WI38 (cell line): ENCODE data around the gene DNAI1.

Source experiments
- H3K4me3 ChIP-seq: 2 replicates; pipeline ENCODE4 v1.5.1; 2011; ENCODE audit warnings: low read depth, mild to moderate bottlenecking, control low read depth, low read length
- CTCF ChIP-seq: IDR thresholded peaks from 2 replicates; pipeline ENCODE4 v1.5.1; 2012; ENCODE audit warnings: low read depth, mild to moderate bottlenecking, control low read depth, low read length

DNAI1 gene

GRCh38 chr9:34442770-34443169, 15.8 kb upstream of the DNAI1 start:
- TF ChIP-seq CTCF = no peak

DNA sequence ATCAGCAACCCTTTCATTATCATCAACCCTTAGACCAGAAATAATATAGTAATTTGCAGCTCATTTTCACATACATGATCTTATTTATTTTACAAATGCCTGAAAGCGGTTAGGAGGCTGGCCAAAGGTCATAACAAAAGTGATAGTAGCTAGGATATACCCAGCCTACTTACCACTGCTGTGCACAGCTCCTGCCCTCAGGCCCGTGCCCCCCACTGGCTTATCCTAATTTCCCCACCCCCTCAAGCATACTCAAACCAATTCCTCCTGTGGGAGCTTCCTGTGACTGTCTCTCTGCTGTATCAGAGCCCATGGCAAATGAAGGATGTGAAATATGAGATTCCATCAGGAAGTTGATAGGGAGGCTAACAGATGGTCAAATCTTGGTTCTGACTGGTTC, 15.1 kb upstream of the DNAI1 start:
- no peak for TF ChIP-seq CTCF
- no peak overlapping the region for H3K4me3 ChIP-seq

More at GRCh38 chr9:34442770-34443169, 15.8 kb upstream of the DNAI1 start:
- no peak overlapping the region for H3K4me3 ChIP-seq

DNA sequence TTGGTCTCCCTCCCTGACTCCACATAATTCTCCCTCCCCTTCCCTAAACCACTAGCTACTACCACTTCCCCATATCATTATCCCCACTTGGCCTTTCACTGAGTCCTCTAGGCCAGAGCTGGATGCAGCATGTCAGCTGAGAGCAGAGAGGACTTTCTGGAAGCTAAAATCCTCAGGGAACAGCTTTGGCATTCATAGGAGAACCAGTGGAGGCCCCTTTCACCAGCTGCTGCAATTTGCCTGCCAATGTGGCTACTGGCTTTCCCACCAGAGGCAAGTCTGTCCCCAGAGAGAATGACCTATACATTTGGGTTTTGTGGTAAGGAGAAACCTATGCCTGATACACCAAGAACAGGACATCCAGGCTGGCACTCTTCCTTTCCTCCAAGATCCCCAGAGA, 14.6 kb upstream of the DNAI1 start:
- TF ChIP-seq CTCF = no peak
- no peak overlapping the region for H3K4me3 ChIP-seq

DNA sequence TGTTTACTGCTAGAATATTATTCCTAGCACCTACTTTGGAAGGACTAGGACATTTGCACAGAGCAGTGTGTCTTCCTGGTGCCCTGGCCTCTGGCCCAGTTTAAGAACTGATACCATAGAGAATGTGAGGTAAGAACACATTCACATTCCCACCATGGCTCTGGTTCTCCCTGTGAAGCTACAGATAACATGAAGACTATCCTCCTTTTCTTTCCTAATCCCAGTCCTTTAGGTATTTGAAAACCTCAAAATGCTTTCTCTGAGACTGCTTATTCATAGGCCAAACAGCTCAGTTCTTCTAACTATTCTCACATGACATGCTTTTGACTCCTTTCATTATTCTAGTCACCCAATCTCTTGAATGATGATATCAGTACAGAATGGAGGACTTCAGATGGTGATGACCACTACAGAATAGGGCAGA, 12.1 kb upstream of the DNAI1 start:
- TF ChIP-seq CTCF = no peak
- H3K4me3 ChIP-seq = no peak overlapping the region

GRCh38 chr9:34446951-34447350, 11.7 kb upstream of the DNAI1 start:
- no peak for TF ChIP-seq CTCF
- H3K4me3 ChIP-seq = no peak overlapping the region

DNA sequence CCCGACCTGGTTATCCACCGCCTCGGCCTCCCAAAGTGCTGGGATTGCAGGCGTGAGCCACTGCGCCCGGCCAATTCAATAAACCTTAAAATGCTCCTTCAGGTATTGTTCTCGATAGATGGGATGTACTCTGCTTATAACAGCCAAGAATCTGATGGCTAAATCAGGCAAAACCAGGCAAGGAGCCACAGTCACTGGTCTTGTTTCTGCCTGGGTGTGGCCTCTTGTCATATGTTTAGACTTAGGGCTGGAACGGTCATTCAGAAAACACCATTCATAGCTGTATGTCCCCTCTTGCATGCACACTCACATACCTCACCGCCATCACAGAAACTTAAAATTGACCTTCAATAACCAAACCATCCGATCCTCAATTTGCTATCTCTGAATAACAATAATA, 8.0 kb upstream of the DNAI1 start:
- no peak for TF ChIP-seq CTCF
- H3K4me3 ChIP-seq = no peak overlapping the region

DNA sequence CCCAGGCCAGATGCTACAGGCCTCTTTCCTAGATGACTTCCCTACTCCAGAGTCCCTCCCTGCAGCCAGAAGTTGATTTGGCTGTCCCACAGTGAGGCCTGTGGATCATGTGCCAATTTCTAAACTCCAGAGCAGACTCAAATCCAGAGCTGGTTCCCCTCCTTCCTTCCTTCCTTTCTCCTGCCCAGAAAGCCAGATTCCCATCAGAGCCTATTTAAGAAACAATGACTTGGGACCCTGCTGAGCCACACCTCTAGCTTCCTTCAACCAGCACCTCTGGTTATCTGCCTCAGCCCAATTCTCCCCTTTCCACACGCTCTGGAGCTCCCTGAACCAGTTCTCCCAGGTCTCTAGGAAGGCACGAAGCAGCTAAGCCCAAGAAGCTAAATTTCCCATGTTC, 7.5 kb upstream of the DNAI1 start:
- no peak for TF ChIP-seq CTCF
- no peak overlapping the region for H3K4me3 ChIP-seq
